Heart right ventricle (tissue), 16 donors: ENCODE measurements around the gene DDTL. TPM values are rescaled to one million over a fixed set of nuclear protein-coding genes. Genes with fewer than 3 reads are reported as not detected.
"Not testable (repeated sequence)": the region's sequence is repeated elsewhere in the genome, so short reads cannot be mapped to it uniquely, and the experiment has no call there.

ENCODE experiments used
- ATAC-seq, 8 donors: fragments of 200-7000 bp; cut with Tn5 transposase; one replicate each; pipeline ENCODE4 v1.9.1; 2020; ENCODE audit warnings: mild to moderate bottlenecking in 8 of 8, moderate library complexity in 8 of 8, moderate number of reproducible peaks in 1 of 8
- DNase-seq, 2 donors: peaks; one replicate each; pipeline ENCODE4 v3.0.0-alpha.2; 2020
- H3K27ac ChIP-seq, 10 donors: fragments of 200-600 bp; sonication (generic) in 2 of 10; one replicate each; pipeline versions ENCODE4 v1.5.0 to v1.8.0; 2020 to 2022; ENCODE audit warnings: mild to moderate bottlenecking in 3 of 10
- H3K27me3 ChIP-seq, 7 donors: fragments of 200-600 bp; one replicate each; pipeline ENCODE4 v1.8.0; 2021 to 2022; ENCODE audit warnings: mild to moderate bottlenecking in 2 of 7
- H3K36me3 ChIP-seq, 9 donors: fragments of 200-600 bp; sonication (generic) in 1 of 9; one replicate each; pipeline versions ENCODE4 v1.5.0 to v1.8.0; 2020 to 2022; ENCODE audit warnings: mild to moderate bottlenecking in 2 of 9
- H3K4me1 ChIP-seq, 9 donors: fragments of 200-600 bp; sonication (generic) in 1 of 9; one replicate each; pipeline versions ENCODE4 v1.5.0 to v1.8.0; 2020 to 2022; ENCODE audit warnings: mild to moderate bottlenecking in 4 of 9
- H3K4me3 ChIP-seq, 10 donors: fragments of 200-600 bp; sonication (generic) in 2 of 10; one replicate each; pipeline versions ENCODE4 v1.5.0 to v1.8.0; 2020 to 2022; ENCODE audit warnings: mild to moderate bottlenecking in 7 of 10, moderate library complexity in 2 of 10
- H3K9me3 ChIP-seq, 11 donors: fragments of 200-600 bp in 10 of 11; sonication (generic) in 2 of 11; one replicate each; pipeline versions ENCODE4 v1.5.0 to v1.8.0; 2013 to 2022; ENCODE audit warnings: mild to moderate bottlenecking in 2 of 11, control low read depth in 1 of 11, moderate library complexity in 1 of 11
- WGBS, 2 donors: extraction: QIAGEN DNeasy Blood & Tissue Kit; methylation state at CpG; one replicate each; pipeline ENCODE4 v1.1.7; 2013; ENCODE audit warnings: inconsistent platforms in 1 of 2; 5-methylcytosine and 5-hydroxymethylcytosine counted together
- intact Hi-C, 10 donors: fragments of 100-400 bp; cut with DNase I; formaldehyde crosslinking; loops; one replicate each; pipeline versions ENCODE4 v1.11.1 to v1.14.2; 2022
- polyA plus RNA-seq, 2 donors: library from polyadenylated mRNA; stranded (reverse); fragments of 200-250 nt; gene quantifications; one replicate each; pipeline ENCODE4 v1.2.3, GENCODE V29; 2013
- total RNA-seq, 10 donors: library from RNA; stranded (reverse); fragmentation: NEBNext Ultra II Directional in 3 of 10; extraction: Animal tissue kit (Norgen Biotek cat#: 25700) in 3 of 10; gene quantifications; one replicate each; pipeline versions ENCODE4 v1.2.1 to v1.2.4, GENCODE V29; 2021 to 2023
- TF ChIP-seq, protein P1 (sequence below), 9 donors: fragments of 200-600 bp; sonication (generic) in 2 of 9; IDR thresholded peaks; one replicate each; pipeline versions ENCODE4 v1.5.0 to v1.8.0; 2021 to 2022; ENCODE audit warnings: antibody characterized with exemption in 9 of 9, mild to moderate bottlenecking in 5 of 9, moderate library complexity in 1 of 9
- donor health status: Arrhythmogenic right ventricular cardiomyopathy.
- donor health status: ischemic (EF 13 %, LVEDD 7.1; RV severe dilation, severe dysfunction).
- donor health status: healthy with polysubstance abuse.
- donor health status: DM: no; HTN: yes; CAD: no.
- donor health status: DM: no; HTN: no; CAD: no.
- donor health status: ischemic (EF 25% LVEDD 6.9; RV normal size, moderate dysfunction).
- donor health status: ischemic (EF 25% LVEDD 5.7; RV mildly dilated, moderate dysfunction).
- donor health status: healthy.
- donor health status: DM: yes; HTN: yes; CAD: no.
- donor health status: Ischemic cardiomyopathy.
- donor health status: ischemic (EF 35%, LVEDD 5.7; RV mildly dilated, moderate dysfunction).
- donor health status: nonischemic (EF 11% LVEDD 7.7; RV severe dilation, severe dysfunction).
- donor health status: DM: yes; HTN: yes; CAD: no.
- donor health status: PGD.
- donor health status: ischemic (EF 29% LVEDD 5.4; RV normal size, mild dysfunction).
- donor health status: nonischemic (EF 23%, LVEDD 6.1; RV moderate dilation, normal function).

DDTL gene
- total and polyA plus RNA-seq, 12 donors = 0.99 to 4.9 (median 2.9) TPM; not detected in 5

DNA sequence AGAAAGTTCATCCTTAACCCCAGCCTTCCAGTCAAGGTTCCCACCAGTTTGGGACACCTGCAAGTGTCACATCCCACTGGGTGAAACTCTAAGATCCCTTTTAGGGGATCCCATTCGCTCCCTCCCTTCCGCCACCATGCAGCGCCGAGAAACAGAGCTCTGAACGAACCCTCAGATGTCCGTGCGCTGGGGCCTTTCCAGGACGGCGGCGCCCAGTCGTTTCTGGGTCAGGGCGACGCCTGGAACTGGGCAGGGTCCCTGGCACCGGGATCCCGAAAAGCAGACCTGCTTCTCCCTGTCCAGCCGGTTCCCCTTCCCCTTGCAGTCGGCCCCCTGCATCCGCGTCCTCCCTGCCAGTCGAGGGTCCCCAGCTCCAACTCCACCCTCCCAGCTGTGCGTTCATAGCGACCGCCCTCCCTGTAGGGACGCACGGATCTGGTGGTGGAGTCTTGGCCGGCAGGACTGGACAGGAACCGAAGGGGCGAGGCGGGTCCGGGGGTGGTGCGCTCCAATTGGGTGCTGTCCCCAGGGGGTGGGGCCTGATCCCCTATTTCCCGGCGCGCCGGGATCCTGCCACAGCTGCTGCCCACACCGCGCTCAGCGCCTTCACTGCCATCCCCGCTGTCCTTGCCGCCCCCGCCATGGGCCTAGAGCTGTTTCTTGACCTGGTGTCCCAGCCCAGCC is 13.0 kb downstream of the DDTL start, which contains the start of gene GSTT2:
GSTT2 (plus strand) TSS at position 578 of the 684 bp plus-strand sequence.
- H3K36me3 ChIP-seq, H3K27ac ChIP-seq, DNase-seq, H3K27me3 ChIP-seq, H3K9me3 ChIP-seq, H3K4me1 ChIP-seq: not testable (repeated sequence)
- intact Hi-C loops = loop anchor here in 3 of 10 donors (10.0 kb wide), 3 partner anchors 55 to 265 kb away; partner anchors contain the start of gene GGT5 (in 1 of the 3)
- peak within 1 kb of the TSS in 1 of 10 donors; percentile 38 for H3K4me3 ChIP-seq
- no CpG with 5 or more reads among the region's 41 CpGs for WGBS, 2 donors
- peak; percentile 84 to 95 (median 91) for ATAC-seq

- H3K4me3 ChIP-seq = peak overlapping the region in 1 of 10 donors; percentile 38
- 52 to 81% methylated on average over 5 to 6 of the region's 7 CpGs for WGBS, 2 donors
Measured at GRCh38 chr22:23980567-23980966, 13.9 kb downstream of the DDTL start.

GRCh38 chr22:23984430-23984829 is 17.7 kb downstream of the DDTL start:
- peak in 4 of 8 donors; percentile 16 to 65 (median 36) for ATAC-seq
- 36 to 44% methylated on average over 6 of the region's 6 CpGs for WGBS, 2 donors
- H3K9me3 ChIP-seq = no peaks in the 10 kb centered on the region
- H3K4me3 ChIP-seq = no peak overlapping the region
- DNase-seq = no peak
- no peaks in the 10 kb centered on the region for H3K27me3 ChIP-seq
- intact Hi-C loops = loop anchor here in 1 of 10 donors (10.0 kb wide), 1 partner anchor 260 kb away; the partner anchor contains the start of gene GGT5
- H3K27ac ChIP-seq = no peak overlapping the region
- H3K36me3 ChIP-seq = no peaks in the 10 kb centered on the region
- no peaks in the 10 kb centered on the region for H3K4me1 ChIP-seq
- TF ChIP-seq, protein P1, sequence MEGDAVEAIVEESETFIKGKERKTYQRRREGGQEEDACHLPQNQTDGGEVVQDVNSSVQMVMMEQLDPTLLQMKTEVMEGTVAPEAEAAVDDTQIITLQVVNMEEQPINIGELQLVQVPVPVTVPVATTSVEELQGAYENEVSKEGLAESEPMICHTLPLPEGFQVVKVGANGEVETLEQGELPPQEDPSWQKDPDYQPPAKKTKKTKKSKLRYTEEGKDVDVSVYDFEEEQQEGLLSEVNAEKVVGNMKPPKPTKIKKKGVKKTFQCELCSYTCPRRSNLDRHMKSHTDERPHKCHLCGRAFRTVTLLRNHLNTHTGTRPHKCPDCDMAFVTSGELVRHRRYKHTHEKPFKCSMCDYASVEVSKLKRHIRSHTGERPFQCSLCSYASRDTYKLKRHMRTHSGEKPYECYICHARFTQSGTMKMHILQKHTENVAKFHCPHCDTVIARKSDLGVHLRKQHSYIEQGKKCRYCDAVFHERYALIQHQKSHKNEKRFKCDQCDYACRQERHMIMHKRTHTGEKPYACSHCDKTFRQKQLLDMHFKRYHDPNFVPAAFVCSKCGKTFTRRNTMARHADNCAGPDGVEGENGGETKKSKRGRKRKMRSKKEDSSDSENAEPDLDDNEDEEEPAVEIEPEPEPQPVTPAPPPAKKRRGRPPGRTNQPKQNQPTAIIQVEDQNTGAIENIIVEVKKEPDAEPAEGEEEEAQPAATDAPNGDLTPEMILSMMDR (IDR thresholded peaks at IDR 0.05) = peak in 6 of 9 donors; percentile 50 to 82 (median 58)

More at GRCh38 chr22:23980567-23980966, 13.9 kb downstream of the DDTL start:
- H3K36me3 ChIP-seq, H3K4me1 ChIP-seq, DNase-seq, H3K27ac ChIP-seq, H3K9me3 ChIP-seq, H3K27me3 ChIP-seq, ATAC-seq: not testable (repeated sequence)
- intact Hi-C loops = loop anchor here in 1 of 10 donors (10.0 kb wide), 1 partner anchor 264 kb away; the partner anchor contains the start of gene GGT5

GRCh38 chr22:23986089-23986488 is 19.4 kb downstream of the DDTL start:
- H3K4me1 ChIP-seq, H3K4me3 ChIP-seq, H3K27me3 ChIP-seq, ATAC-seq, H3K36me3 ChIP-seq, H3K27ac ChIP-seq, H3K9me3 ChIP-seq, DNase-seq: not testable (repeated sequence)
- WGBS, 2 donors = 84 to 92% methylated on average over 8 of the region's 8 CpGs
- intact Hi-C loops = loop anchor here in 1 of 10 donors (10.0 kb wide), 1 partner anchor 259 kb away; the partner anchor contains the start of gene GGT5

GRCh38 chr22:23986538-23987178 is 20.0 kb downstream of the DDTL start:
- not testable (repeated sequence) for H3K36me3 ChIP-seq, ATAC-seq, H3K9me3 ChIP-seq, H3K4me1 ChIP-seq, H3K27me3 ChIP-seq, DNase-seq, H3K4me3 ChIP-seq, H3K27ac ChIP-seq
- intact Hi-C loops = loop anchor here in 1 of 10 donors (10.0 kb wide), 1 partner anchor 258 kb away; the partner anchor contains the start of gene GGT5
- WGBS, 2 donors = 70 to 94% methylated on average over 4 of the region's 4 CpGs

DNA sequence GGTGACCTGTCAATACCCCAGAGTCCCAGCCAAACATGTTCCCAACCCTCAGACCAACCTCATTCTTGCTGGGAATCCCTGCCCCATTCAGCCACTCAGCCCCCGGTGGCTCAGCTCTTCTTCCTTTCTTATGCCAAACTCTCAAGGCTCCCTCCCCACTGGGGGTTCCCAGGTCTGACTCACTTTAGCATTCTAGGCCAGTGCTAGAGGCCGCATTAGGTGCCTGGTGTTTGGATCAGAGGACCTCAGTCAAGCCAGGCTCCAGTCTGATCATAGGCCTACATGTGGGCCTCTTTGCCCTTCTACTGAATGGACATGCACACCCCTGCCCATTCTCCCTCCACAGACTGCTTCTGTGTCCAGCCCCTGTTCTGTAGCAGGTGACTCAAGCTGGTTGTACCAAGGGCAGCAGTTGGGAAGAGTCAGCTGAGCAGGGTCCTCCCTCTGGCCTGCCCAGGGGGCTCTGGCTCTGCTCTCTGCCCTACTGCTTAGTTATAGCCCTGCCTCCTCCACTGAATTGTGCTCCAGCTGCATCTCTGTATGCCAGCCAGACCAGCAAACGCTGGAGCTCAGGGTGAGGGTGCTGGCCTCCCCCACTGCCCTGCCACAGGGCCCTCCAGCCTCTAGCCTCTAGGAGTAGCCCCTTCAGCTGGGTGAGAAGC is 23.0 kb downstream of the DDTL start:
- not testable (repeated sequence) for H3K4me3 ChIP-seq, H3K4me1 ChIP-seq, H3K27ac ChIP-seq, H3K9me3 ChIP-seq, H3K27me3 ChIP-seq, H3K36me3 ChIP-seq, DNase-seq
- ATAC-seq = peak in 1 of 8 donors; percentile 8
- 89 to 98% methylated on average over 2 of the region's 3 CpGs for WGBS, 2 donors
- intact Hi-C loops = loop anchor here in 2 of 10 donors (10.0 kb wide), 2 partner anchors 45 to 255 kb away; partner anchors contain the start of gene GGT5 (in 1 of the 2)

DNA sequence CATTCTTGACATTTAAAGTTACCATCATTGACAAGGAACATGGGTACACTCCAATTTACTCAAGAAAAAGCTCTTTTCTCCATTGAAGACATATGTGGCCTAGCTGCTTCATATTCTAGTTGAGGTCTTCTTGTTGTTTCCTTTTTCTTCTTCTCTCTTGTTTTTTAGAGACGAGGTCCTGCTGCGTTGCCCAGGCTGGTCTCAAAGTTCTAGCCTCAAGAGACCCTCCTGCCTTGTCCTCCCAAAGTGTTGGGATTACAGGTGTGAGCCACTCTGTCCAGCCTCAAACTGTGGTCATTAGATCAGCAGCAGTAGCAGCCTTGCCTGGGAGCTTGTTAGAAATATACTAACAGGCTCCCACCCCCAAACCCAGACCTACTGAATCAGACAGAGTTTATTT is 26.4 kb downstream of the DDTL start:
- H3K27me3 ChIP-seq, H3K36me3 ChIP-seq, DNase-seq, H3K4me1 ChIP-seq, H3K9me3 ChIP-seq, H3K4me3 ChIP-seq, ATAC-seq, H3K27ac ChIP-seq: not testable (repeated sequence)
- intact Hi-C loops = loop anchor here in 1 of 10 donors (10.0 kb wide), 1 partner anchor 48 kb away; no protein-coding TSS in a partner anchor
- 76 to 85% methylated on average over 2 of the region's 2 CpGs for WGBS, 2 donors

DNA sequence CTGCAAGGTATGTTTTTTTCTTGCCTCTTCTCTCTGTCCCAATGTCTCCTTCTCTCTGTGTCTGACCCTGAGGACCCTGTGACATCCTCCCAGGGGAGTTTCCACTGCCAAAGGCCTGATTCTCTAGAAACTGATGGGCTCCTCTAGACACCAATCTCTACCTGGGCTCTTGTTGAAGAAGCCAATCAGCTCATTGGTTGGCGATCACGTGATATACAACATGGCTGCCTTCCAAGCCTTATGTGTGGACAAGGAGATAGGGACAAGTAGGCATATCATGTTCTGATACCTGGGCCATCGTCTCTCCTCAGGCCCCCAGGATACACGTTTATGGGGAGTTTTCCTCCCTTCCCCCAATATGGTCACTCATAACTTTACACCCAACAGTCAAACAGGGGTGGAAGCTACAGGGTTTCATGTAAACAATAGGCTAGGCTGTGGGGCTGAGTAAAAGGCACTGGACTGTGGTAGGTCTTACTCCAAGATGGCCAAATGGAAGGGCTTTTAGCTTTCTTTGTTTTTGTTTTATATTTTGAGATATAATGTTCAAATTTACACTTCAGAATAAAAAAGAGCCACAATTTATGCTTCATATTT is 27.0 kb downstream of the DDTL start:
- not testable (repeated sequence) for ATAC-seq, H3K36me3 ChIP-seq, DNase-seq, H3K4me1 ChIP-seq, H3K27ac ChIP-seq, H3K27me3 ChIP-seq, H3K4me3 ChIP-seq, H3K9me3 ChIP-seq
- intact Hi-C loops = loop anchor here in 1 of 10 donors (10.0 kb wide), 1 partner anchor 49 kb away; no protein-coding TSS in a partner anchor
- 60 to 64% methylated on average over 4 of the region's 4 CpGs for WGBS, 2 donors
